Measurements from ENCODE around the gene TAAR8.
"Not testable (repeated sequence)": the region's sequence is repeated elsewhere in the genome, so short reads cannot be mapped to it uniquely, and the experiment has no call there.

The TAAR8 gene

DNA sequence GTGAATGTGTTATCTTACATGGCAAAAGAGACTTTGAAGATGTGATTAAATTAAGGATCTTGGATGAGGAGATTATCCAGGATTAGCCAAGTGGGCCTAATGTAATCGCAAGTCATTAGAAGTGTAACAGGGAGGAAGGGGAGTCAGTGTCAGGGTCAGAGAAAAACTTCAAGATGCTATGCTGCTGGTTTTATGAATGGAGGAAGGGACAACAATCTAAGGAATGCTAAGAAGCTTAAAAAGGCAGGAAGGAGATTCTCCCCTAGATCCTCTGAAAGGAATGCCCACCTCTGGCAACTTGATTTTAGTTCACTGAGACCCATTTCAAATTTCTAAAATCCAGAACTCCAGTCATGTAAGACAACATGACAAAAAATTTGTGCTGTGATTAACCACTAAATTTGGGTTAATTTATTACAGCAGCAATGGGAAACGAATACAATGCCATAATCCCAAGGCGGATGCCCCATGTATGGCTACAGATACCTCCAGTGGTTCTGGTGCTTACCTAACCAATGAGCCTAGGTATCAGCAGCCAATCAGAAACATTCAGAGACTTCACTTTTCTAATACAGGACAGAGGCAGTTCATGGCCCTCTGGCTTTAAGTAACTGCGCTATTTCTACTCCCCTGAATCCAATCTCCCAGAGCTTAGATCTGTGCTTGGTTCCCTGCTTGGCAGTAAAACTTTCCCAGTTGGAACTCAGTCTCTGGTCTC lies 3.6 kb upstream of the TAAR8 start:
- FAIRE-seq, result no peak

DNA sequence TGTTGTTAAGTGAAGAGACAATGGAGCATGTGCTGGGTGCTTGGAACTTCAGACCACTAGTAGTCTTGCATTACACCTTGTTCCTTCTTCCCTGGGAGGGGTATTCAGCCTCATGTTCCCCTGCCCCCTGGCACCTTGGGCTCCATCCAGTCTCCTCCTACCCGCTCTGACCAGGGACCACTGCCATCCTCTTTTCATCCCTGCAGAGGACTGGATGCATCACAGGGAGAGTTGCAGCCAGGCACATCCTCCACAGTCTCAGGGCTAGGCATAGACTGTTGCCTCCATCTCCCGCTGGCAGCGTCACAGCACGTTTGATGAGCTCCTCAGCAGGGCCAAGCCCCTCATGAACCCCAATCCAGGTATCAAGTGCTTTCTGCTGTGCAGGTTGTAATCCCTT lies 1.3 kb upstream of the TAAR8 start:
- FAIRE-seq, result no peak

DNA sequence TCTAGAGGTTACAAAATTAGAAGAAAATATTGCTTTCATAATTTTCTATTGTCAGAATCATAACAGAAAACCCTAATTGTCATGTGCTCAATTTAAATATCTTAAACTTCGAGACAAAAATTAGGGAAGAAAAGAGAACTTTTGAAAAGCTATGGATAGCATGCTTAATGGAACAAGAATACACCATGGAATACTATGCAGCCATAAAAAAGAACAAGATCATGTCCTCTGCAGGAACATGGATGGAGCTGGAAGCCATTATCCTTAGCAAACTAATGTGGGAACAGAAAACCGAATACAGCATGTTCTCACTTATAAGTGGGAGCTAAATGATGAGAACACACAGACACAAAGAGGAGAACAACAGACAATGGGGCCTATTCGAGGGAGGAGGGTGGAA lies 7.6 kb downstream of the TAAR8 start:
- not testable (repeated sequence) for FAIRE-seq

DNA sequence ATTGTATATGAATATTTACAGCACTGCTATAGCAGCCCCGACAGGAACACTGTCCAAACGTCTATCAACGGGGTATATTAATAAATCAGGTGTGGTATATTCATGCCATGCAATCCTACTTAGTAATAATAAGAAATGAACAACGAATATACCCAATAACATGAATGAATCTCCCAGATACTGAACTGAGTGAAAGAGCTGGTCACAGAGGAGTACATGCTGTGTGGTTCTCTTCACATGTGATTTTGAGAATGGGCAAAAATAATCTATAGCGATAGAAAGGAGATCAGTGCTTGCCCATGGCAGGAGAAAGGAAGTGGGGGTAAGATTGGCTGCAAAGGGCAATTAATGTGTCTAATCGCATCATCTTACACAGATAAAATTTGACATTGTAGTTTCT lies 13.9 kb downstream of the TAAR8 start:
- no peak for FAIRE-seq

DNA sequence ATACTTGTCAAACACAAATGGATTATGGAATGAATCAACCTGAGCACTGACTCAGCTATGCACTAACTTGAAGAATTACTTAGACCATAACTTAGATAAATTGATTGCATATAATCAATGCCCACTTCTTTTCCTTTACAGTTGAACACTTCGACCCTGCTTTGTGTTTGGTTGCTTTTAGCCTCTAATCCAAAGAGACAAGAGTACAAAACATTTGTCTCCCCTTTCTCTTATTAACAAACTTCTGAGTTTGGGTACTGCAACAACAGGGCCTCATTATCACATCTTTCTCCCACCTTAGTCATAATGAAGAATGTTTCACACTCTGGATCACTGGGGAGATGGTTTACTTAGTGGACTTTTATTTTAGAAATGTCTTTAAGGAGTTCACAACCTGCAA lies 15.1 kb downstream of the TAAR8 start:
- FAIRE-seq, result no peak

DNA sequence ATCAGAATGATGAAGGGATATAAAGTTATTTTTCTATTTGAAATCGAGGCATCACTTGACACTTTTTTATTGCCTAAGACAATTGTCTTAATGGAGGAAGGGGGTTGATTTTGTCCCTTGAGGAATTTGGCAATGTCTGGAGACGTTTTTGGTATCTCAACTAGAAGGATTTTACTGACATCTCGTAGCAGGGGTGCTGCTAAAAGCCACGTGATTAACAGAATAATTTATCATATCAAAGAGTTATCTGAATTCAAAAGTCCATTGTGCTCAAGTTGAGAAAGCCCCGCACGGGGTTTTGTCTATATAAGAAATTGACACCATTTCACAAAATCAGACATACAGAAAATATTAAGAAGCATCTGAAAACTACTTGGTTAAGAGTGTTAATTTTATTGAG lies 16.1 kb downstream of the TAAR8 start:
- no peak for FAIRE-seq

DNA sequence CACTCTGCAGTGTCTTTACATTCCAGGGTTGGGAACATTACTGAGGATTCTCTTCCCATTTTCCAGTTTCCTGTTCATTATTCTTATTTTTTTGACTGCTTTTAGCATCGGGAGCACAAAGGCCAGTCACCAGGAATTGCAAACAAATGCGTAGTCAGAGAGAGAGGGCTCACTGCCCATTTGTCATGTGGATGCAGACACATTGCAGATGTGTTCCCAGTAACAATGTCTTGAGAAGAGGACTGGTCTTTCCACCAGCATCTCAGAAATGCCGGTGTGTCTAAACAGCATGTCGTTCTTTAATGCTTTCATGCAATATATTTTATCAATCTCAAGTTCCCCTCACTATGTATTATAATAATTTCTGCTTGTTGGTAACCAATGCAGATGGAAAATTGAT lies 16.7 kb downstream of the TAAR8 start:
- no peak for FAIRE-seq

DNA sequence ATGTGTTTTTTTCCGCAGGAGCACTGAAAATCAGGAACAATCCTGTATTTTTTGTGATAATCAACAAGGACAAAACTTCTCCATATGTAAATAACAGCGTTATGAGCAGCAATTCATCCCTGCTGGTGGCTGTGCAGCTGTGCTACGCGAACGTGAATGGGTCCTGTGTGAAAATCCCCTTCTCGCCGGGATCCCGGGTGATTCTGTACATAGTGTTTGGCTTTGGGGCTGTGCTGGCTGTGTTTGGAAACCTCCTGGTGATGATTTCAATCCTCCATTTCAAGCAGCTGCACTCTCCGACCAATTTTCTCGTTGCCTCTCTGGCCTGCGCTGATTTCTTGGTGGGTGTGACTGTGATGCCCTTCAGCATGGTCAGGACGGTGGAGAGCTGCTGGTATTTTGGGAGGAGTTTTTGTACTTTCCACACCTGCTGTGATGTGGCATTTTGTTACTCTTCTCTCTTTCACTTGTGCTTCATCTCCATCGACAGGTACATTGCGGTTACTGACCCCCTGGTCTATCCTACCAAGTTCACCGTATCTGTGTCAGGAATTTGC lies 17.8 kb downstream of the TAAR8 start, which contains the start of gene TAAR6:
TAAR6 (plus strand) TSS at position 102 of the 557 bp plus-strand sequence; CDS start at position 102, 0 bp downstream.
- no peak for FAIRE-seq

DNA sequence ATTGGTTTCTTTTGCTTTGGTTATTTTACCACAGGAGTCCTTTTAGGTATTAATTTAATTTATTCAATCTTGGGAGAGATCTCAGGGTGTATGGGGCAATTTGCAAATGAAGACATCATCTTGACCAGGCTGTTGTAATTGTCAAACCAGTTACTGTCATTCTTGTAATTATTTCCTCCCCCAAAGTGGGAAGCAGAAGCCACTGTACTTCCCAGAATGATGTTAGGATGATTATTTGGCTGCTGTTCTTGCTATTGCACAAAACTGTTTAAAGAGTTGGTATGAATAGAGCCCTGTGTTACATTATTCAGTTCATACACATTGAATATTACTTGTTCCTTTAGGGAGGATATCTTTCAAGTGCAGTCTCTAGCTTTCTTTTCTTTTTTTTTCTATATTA lies 19.3 kb downstream of the TAAR8 start:
- no peak for FAIRE-seq

DNA sequence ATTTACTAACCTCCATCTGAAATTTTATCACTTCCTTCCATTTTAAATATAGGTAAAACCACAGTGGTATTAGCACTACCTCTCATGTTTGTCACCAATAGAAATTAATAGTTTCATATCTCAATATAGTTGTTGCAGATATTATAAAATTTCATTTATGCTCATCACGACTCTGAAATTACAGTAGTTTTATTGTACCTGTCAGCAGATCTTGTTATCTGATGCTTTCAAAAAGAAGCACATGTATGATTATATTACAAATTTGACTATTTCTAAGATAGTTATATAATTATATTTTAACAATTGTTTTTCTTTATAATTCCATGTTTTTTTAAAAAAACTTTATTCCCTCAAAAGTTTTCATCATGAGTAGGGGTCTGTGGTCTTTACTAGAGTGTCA lies 32.2 kb downstream of the TAAR8 start:
- FAIRE-seq, result peak; percentile 26

DNA sequence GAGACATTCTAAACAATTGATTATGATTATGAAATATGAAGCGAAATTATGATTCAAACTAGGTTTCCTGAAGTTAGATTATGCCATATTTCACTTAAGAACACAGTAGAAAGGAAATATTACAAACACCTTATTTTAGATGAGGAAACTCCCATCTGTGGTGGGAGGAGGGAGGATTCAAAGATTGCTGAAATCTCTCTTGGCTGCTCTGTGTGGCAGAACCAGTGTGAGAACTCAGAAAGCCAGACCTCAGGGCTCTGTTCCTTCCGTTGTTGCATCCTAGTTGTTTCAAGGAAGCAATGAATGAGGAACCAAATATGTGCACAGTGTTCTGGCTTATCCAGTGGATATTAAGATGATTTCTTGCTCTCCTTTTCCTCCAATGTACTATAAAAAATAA lies 35.0 kb downstream of the TAAR8 start:
- no peak for FAIRE-seq

DNA sequence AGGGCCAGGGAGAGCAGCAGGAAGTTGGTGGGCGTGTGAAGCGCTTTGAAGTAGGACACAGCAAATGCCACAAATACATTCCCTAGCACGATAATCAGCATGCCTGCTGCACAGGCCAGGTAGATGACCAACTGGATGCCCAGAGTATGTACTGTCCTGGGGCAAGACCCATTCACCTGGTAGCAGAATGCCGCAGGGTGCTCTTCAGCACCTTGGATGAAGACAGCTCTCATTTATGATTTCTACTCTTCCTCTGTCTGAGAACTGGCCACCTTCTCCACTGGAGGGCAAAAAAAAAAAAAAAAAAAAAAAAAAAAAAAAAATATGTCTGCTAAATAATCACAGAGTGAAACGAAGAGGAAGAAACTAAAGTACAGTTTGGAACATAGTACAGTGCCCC lies 37.0 kb downstream of the TAAR8 start, which contains the start of gene TAAR5:
TAAR5 (minus strand) TSS at position 288 of the 400 bp plus-strand sequence; CDS start at position 233, 55 bp downstream.
- FAIRE-seq, result no peak

DNA sequence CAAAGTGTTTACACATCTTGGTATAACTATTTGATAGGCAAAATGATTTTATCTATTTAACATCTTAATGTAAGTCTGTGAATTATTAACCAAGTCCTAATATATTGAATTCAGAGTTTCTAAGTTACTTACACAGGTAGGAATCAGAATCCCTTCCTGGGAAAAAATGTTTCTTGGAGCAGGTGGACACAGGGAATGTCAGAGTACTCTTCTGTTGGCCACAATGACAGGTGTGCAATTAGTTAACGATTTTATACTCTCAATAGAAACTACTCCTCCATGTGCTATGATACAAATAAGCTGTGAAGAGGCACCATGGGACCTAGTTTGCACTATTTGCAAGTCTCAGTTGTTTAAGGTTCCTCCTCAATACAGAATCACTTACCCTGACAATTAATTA lies 37.9 kb downstream of the TAAR8 start:
- FAIRE-seq, result no peak

DNA sequence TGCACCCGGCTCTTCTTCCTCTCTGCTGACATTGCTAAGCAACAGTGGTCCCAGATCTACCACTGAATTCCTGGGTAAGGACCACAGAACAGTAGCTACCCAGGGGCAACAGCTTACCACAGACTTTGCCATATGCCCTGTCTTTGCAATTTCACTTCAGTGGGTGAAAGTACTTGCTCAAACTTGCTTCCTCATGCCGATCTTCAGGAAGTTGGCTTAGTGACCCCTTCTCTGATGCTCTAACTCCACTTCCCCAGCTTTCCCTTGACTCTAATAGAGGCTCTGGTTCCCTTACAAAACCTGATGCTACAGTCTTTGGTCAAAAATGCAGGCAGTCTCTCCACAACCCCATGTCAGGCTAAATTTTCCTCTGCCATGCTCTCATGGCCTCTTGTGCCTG lies 40.4 kb downstream of the TAAR8 start:
- no peak for FAIRE-seq

DNA sequence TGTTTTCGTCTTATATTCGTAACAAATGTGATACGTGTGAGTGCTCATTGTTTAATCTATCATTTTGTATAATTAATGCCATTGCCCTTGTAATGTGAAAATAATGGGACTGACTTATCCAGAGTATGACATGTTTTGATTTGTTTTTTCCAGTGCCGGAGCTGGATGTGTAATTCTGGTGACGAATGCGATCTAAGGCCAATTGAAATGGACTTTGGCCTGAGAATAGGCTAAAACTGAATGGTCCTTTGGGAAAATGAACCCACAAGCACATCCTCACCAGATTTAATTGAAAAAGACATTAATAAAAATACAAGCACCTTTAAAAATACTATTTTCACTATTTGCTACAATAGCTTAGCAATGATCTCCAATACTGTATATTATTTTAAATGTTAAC lies 43.7 kb downstream of the TAAR8 start:
- FAIRE-seq, result no peak

DNA sequence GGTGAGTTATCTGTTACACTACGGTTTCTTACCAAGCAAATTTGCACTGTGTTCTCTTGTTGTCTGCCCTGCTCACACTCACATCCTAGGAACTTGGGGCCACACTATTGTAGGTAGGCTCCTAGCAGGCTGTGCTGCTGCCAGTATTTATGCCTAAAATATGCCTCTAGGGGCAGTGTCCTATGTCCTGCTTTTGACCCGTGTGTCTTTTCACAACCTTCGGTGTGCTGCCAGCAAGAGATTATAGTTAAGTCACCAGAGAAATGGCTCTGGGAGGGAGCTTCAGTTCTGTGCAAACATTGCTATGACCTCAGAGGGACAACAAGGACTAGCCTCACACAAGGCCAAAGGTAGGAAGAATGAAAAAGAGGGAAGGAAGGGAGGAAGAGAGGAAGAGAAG lies 46.0 kb downstream of the TAAR8 start:
- FAIRE-seq, result no peak

DNA sequence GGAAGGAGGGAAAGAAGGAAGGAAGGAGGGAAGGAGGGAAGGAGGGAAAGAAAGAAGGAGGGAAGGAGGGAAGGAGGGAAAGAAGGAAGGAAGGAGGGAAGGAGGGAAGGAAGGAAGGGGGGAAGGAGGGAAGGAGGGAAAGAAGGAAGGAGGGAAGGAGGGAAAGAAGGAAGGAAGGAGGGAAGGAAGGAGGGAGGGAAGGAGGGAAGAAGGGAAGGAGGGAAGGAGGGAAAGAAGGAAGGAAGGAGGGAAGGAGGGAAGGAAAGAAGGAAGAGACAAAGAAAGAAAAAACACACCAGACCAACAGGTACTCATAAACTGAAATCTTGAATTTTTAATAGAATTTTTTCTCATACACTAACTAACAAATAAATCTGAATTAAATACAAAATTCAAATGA lies 48.4 kb downstream of the TAAR8 start:
- FAIRE-seq, result not testable (repeated sequence)

Data from endometrium (tissue), 2 donors.